ENCODE measurements around the gene COLEC12. TPM values are rescaled to one million over a fixed set of nuclear protein-coding genes. Genes with fewer than 3 reads are reported as not detected.

The COLEC12 gene
- total RNA-seq, 3 donors from 2014 or later (not counting 1 experiment from before 2014, with no cell fraction given) = not detected

- Histone ChIP-seq H3K4me1 (ENCODE audit: control insufficient read depth, insufficient read depth, low read length) (no peaks in the 10 kb centered on the region), H3K27ac (ENCODE audit: low read length) (no peak overlapping the region), H3K9me3 (ENCODE audit: control insufficient read depth, insufficient read depth, low read length) (no peaks in the 10 kb centered on the region), H3K27me3 (ENCODE audit: control insufficient read depth, insufficient read depth, low read length) (no peaks in the 10 kb centered on the region), H3K4me3 (ENCODE audit: low read length) (no peak overlapping the region), H3K36me3 (ENCODE audit: control insufficient read depth, insufficient read depth, low read length) (no peaks in the 10 kb centered on the region)
- peaks cover 5 to 28% of the 10 kb centered on the region in 2 donors for H3K27me3 Mint-ChIP-seq (ENCODE audit: low read depth in 2 of 2)
- no peaks in the 10 kb centered on the region for H3K4me1 Mint-ChIP-seq
- no peak for TF ChIP-seq CTCF (IDR thresholded peaks at IDR 0.05)
- H3K9me3 Mint-ChIP-seq = no peaks in the 10 kb centered on the region
- no peaks in the 10 kb centered on the region for H3K36me3 Mint-ChIP-seq
- H3K4me3 Mint-ChIP-seq = no peak overlapping the region
- WGBS (ENCODE audit: insufficient coverage) = 63% methylated on average over 2 of the region's 2 CpGs
- intact Hi-C loops (cut with micrococcal nuclease) = no loop called here
- no peak for ATAC-seq
- H3K27ac Mint-ChIP-seq = no peak overlapping the region
- DNase-seq = no peak
These were observed 139.8 kb downstream of the COLEC12 start for GRCh38 chr18:360676-361075.

DNA sequence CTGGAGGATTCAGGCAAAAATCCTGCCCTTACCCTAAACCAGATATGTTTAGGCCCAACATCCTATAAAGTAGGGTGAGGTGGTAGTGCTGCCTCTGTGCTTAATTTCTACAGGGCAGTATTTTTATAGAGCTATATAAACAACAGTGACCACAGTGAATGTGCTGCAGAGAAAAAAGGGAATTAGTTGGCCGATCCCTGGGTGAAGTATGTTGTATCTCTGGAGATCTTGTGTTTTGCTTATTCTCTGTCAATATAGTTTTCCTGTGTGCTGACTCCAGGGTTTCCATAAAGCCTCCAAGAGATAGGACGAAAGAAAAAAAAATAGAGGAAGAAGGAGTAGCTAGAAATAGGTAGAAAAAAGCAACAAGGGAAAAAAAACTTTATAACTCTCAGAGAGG, 143.7 kb downstream of the COLEC12 start:
- Mint-ChIP-seq H3K27me3 (ENCODE audit: low read depth in 2 of 2) (peaks cover 7 to 16% of the 10 kb centered on the region in 2 donors), H3K36me3 (no peaks in the 10 kb centered on the region), H3K9me3 (no peaks in the 10 kb centered on the region), H3K4me1 (no peaks in the 10 kb centered on the region), H3K4me3 (no peak overlapping the region), H3K27ac (no peak overlapping the region)
- no peak for TF ChIP-seq CTCF (IDR thresholded peaks at IDR 0.05)
- DNase-seq (no peak), ATAC-seq (no peak)
- Histone ChIP-seq H3K4me3 (ENCODE audit: low read length) (no peak overlapping the region), H3K36me3 (ENCODE audit: control insufficient read depth, insufficient read depth, low read length) (no peaks in the 10 kb centered on the region), H3K9me3 (ENCODE audit: control insufficient read depth, insufficient read depth, low read length) (no peaks in the 10 kb centered on the region), H3K27ac (ENCODE audit: low read length) (no peak overlapping the region), H3K4me1 (ENCODE audit: control insufficient read depth, insufficient read depth, low read length) (no peaks in the 10 kb centered on the region), H3K27me3 (ENCODE audit: control insufficient read depth, insufficient read depth, low read length) (no peaks in the 10 kb centered on the region)
- intact Hi-C loops (cut with micrococcal nuclease) = no loop called here
- WGBS (ENCODE audit: insufficient coverage) = 82% methylated on average over 2 of the region's 2 CpGs

- H3K27me3 Mint-ChIP-seq (ENCODE audit: low read depth in 2 of 2) = peaks cover 7 to 8% of the 10 kb centered on the region in 2 donors
- DNase-seq (no peak), ATAC-seq (no peak)
- H3K36me3 ChIP-seq (ENCODE audit: control insufficient read depth, insufficient read depth, low read length) = no peaks in the 10 kb centered on the region
- no peak overlapping the region for H3K4me3 Mint-ChIP-seq
- intact Hi-C loops (cut with micrococcal nuclease) = no loop called here
- no peaks in the 10 kb centered on the region for H3K9me3 Mint-ChIP-seq
- no peak for TF ChIP-seq CTCF (IDR thresholded peaks at IDR 0.05)
- no peaks in the 10 kb centered on the region for H3K27me3 ChIP-seq (ENCODE audit: control insufficient read depth, insufficient read depth, low read length)
- H3K4me3 ChIP-seq (ENCODE audit: low read length) = no peak overlapping the region
- H3K27ac Mint-ChIP-seq = no peak overlapping the region
- no peaks in the 10 kb centered on the region for H3K4me1 Mint-ChIP-seq
- no peaks in the 10 kb centered on the region for H3K36me3 Mint-ChIP-seq
- no peak overlapping the region for H3K27ac ChIP-seq (ENCODE audit: low read length)
- no peaks in the 10 kb centered on the region for H3K9me3 ChIP-seq (ENCODE audit: control insufficient read depth, insufficient read depth, low read length)
- H3K4me1 ChIP-seq (ENCODE audit: control insufficient read depth, insufficient read depth, low read length) = no peaks in the 10 kb centered on the region
- WGBS (ENCODE audit: insufficient coverage) = 80% methylated on average over 3 of the region's 4 CpGs
These were observed 144.8 kb downstream of the COLEC12 start for GRCh38 chr18:355678-356077.

DNA sequence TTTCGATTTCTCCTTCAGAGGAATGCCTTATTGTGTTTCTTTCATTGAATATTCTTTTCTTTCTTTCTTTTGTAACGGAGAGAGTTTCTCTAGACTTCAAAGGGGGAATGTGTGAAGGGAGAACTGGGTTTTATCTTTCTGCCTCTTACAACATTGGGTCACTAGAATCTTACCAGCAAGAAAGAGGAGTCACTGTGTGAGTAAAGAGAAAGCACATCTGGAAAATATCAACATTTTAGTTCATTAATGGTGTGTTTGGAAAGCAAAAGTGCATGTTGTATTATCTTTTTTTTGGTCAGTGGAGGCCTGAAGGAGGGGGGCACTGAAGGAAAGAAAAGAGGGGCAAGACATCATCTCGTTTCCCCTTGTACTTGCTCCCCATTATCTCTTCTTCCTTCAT, 146.0 kb downstream of the COLEC12 start:
- TF ChIP-seq CTCF (IDR thresholded peaks at IDR 0.05) = no peak
- H3K27ac Mint-ChIP-seq = no peak overlapping the region
- Histone ChIP-seq H3K27ac (ENCODE audit: low read length) (no peak overlapping the region), H3K4me3 (ENCODE audit: low read length) (no peak overlapping the region), H3K36me3 (ENCODE audit: control insufficient read depth, insufficient read depth, low read length) (no peaks in the 10 kb centered on the region), H3K4me1 (ENCODE audit: control insufficient read depth, insufficient read depth, low read length) (no peaks in the 10 kb centered on the region), H3K27me3 (ENCODE audit: control insufficient read depth, insufficient read depth, low read length) (no peaks in the 10 kb centered on the region), H3K9me3 (ENCODE audit: control insufficient read depth, insufficient read depth, low read length) (no peaks in the 10 kb centered on the region)
- intact Hi-C loops (cut with micrococcal nuclease) = no loop called here
- no peak for ATAC-seq
- H3K4me3 Mint-ChIP-seq = no peak overlapping the region
- H3K9me3 Mint-ChIP-seq = no peaks in the 10 kb centered on the region
- H3K27me3 Mint-ChIP-seq (ENCODE audit: low read depth in 2 of 2) = peaks cover 7 to 8% of the 10 kb centered on the region in 2 donors
- 50% methylated on average over 1 of the region's 3 CpGs for WGBS (ENCODE audit: insufficient coverage)
- no peaks in the 10 kb centered on the region for H3K36me3 Mint-ChIP-seq
- H3K4me1 Mint-ChIP-seq = no peaks in the 10 kb centered on the region
- DNase-seq = no peak
